Choroid plexus epithelial cell (primary cell): ENCODE data around the gene TBCD.

Experiments used
- DNase-seq: peaks from one replicate; pipeline ENCODE4 v3.0.0-alpha.2; 2010; ENCODE audit warnings: low read depth
- H3K4me3 ChIP-seq: 2 replicates; pipeline ENCODE4 v1.5.1; 2011; ENCODE audit warnings: low read depth, mild to moderate bottlenecking, control low read depth, low read length, moderate library complexity
- TF ChIP-seq, protein P1 (sequence below): conservative IDR thresholded peaks from 2 replicates; pipeline ENCODE4 v1.5.1; 2011; ENCODE audit warnings: low read depth, mild to moderate bottlenecking, control low read depth, inconsistent platforms, low read length, moderate library complexity

TBCD gene

DNA sequence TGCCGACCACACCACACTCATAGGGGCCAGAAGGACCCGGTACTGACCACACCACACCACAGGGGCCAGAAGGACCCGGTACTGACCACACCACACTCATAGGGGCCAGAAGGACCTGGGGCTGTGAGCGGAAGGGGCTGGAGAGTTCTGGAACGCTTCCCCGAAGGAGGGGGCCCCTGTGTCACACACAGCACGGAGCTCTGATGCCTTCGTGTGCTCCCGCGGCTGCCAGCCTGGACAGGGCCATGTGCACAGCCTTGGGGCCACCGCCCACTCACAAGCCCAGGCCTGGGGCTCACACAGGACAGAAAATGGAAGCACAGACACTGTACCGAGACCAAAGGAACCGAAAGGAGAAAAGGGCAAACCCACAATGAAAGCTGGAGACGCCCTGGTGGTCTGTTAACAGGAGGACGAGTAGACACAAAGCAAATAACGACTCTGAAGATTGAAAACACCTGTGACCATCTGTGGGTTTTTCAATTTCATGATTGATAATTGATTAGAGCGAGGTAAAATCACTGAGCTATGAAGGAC lies 221.0 kb downstream of the TBCD start:
- H3K4me3 ChIP-seq = no peak overlapping the region
- no peak for DNase-seq
- TF ChIP-seq, protein P1, sequence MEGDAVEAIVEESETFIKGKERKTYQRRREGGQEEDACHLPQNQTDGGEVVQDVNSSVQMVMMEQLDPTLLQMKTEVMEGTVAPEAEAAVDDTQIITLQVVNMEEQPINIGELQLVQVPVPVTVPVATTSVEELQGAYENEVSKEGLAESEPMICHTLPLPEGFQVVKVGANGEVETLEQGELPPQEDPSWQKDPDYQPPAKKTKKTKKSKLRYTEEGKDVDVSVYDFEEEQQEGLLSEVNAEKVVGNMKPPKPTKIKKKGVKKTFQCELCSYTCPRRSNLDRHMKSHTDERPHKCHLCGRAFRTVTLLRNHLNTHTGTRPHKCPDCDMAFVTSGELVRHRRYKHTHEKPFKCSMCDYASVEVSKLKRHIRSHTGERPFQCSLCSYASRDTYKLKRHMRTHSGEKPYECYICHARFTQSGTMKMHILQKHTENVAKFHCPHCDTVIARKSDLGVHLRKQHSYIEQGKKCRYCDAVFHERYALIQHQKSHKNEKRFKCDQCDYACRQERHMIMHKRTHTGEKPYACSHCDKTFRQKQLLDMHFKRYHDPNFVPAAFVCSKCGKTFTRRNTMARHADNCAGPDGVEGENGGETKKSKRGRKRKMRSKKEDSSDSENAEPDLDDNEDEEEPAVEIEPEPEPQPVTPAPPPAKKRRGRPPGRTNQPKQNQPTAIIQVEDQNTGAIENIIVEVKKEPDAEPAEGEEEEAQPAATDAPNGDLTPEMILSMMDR = no peak

DNA sequence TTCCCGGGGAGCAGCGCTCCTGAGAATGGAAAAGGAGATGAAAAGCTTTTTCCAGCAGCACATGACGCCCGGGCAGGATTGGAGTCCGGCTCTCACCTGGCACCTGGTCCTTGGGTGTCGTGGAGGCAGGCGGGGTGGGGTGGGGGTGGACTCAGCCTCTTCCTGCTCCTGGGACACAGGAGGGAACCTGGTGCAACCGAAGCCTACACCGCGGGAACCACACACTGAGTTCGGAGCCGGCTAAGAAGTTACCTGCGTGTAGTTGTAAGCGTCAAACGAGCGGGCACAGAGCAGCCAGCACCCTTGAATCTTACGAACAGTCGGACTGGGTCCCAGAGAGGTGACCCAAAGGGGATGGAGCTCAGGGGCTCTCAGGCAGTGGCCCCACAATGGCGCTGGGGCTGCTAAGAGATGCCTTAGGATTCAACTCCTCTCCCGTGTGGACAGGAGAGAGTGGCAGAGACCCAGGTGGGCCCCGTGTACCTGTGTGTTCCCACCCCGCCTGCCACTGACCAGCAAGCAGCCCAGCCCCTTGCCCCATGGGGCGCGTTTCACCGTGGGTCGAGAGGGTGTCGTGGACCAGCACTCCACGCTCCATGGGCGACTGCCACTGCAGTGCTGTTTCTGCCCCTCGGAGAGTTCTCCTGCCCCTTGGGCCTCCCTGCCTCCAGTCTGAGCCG lies 221.7 kb downstream of the TBCD start:
- TF ChIP-seq, protein P1 = no peak

DNA sequence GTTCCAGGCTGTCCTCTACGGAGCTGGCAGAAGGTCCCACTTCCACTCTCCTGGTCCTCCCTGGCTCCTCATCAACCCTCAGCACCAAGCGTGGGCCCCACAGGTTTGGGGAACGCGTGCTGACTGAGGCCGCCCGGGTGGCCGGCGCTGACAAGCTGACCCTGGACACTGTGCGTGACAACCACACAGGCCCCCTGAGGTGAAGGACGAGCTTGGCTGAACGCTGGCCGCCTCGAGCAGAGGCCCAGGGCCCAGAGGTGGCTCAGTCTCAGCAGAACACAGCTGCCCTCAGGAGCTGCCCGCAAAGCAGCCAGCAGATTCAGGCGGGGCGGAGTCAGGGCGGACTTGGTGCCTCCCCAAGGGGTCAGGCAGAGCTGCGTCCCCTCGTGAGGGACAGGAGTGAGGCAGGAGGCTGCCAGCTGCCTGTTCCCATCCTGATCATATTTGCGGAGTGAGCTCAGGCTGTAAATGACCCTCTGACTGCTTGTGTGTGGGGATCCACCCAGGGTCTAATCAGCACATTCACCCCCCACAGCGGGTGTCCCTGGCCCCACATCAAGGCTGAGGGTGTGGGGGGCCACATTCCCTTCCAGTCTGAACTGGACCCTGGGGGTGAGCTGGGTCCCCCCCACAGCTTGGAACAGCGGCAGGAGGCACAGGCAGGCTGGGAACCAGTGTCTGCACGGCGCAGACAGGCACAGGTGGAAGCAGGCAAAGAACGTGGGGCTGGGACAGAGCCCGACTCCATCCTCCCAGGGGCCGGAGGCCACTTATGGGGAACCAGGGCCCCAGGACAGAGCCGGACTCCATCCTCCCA lies 222.5 kb downstream of the TBCD start:
- DNase-seq = peak; percentile 24
- TF ChIP-seq, protein P1 = no peak
- no peak overlapping the region for H3K4me3 ChIP-seq

More for the DNA sequence above, 221.7 kb downstream of the TBCD start:
- DNase-seq = no peak
- no peak overlapping the region for H3K4me3 ChIP-seq

DNA sequence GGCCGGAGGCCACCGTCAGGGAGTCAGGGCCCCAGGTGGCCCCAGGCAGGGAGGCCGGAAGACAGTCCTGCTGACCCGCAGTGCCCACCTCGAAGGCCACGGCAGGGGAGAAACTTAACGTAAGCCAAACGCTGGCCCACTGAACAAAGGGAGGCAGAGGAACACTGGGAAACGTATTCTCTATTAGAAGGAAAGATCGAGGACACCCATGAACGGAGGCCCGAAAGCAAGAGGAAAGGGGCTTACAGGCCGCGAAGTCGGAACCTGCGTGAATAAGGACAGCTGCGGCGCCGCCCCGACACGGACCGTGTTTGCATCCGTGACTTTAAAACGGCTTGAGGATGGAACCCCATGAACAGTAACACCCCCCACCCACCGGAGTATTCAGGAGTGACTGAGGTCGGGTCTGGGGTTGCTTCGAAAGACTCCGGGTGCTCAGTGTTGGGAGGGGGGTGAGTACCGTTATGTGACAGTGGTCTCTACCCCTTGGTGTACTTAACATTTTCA lies 225.2 kb downstream of the TBCD start:
- DNase-seq = no peak
- no peak overlapping the region for H3K4me3 ChIP-seq
- TF ChIP-seq, protein P1 = no peak

DNA sequence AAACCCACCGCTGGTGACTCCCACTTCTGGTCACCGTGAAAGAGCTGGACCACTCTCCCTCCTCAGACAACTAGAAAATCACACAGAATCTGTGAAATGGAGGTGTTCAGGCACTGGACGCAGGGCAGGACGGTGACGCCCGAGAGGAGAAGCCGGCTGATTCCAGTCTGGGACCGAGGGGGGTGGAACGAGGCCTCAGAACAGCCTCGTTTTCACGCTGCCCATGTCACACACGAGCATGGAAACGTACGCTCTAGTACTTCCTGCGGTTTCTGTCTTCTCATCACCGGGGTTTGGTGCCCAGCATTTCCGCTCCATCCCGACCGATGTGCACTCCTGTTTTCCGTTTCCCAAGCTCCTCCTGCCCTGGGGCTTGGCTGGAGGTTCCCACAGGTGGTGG lies 225.7 kb downstream of the TBCD start:
- TF ChIP-seq, protein P1 = no peak
- no peak for DNase-seq

DNA sequence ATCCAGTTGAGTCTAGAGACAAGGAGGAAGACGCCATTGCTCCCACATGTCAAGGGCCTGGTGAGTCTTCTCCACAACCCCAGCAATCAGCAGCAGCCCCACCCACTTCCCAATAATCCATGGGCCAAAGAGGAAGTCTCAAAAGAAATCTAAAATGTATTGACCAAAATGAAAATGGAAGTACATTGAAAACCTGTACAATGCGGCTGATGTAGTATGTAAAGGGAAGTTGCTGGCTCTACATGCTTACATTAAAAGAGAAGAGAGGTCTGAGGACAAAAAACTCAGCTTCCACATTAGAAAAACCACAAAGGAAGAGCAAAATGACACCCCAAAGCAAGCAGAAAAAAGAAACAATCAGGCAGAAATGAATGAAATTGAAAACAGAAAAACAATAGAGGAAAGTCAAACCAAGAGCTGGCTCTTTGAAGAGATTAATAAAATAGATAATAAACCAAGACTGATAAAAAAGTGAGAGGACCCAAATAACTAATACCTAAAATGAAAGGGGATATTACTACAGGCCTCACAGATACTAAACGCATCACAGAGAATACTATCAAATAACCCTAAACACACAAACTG lies 227.0 kb downstream of the TBCD start:
- no peak for DNase-seq
- no peak overlapping the region for H3K4me3 ChIP-seq
- TF ChIP-seq, protein P1 = no peak

More for the DNA sequence above, 225.7 kb downstream of the TBCD start:
- no peak overlapping the region for H3K4me3 ChIP-seq
